GM12878 (cell line): ENCODE results near the gene TMEM87A.

Experiments used
- BCL11A ChIP-seq: IDR thresholded peaks from 2 replicates; pipeline ENCODE4 v1.6.1; 2011; ENCODE audit warnings: low read depth, low read length
- CBX3 ChIP-seq: fragments of 200-600 bp; sonication (generic); IDR thresholded peaks from 2 replicates; pipeline ENCODE4 v1.6.1; 2016; ENCODE audit warnings: low read depth, borderline replicate concordance
- CHD2 ChIP-seq: IDR thresholded peaks from 2 replicates; pipeline ENCODE4 v1.6.1; 2011; ENCODE audit warnings: low read depth, low read length, improper control_type of control experiment, borderline replicate concordance
- EP300 ChIP-seq, 2 experiments: fragments of 150-350 bp in 1 of 2; IDR thresholded peaks; 2 replicates each; pipeline ENCODE4 v1.6.1; 2011 to 2012; ENCODE audit warnings: low read depth in 2 of 2, low read length in 2 of 2, borderline replicate concordance in 1 of 2, improper control_type of control experiment in 1 of 2, inconsistent platforms in 1 of 2; ENCODE audit not compliant: control insufficient read depth in 1 of 2
- FOXM1 ChIP-seq: IDR thresholded peaks from 2 replicates; pipeline ENCODE4 v1.6.1; 2012; ENCODE audit warnings: low read depth, mild to moderate bottlenecking, inconsistent platforms, low read length, moderate library complexity
- GABPA ChIP-seq: IDR thresholded peaks from 2 replicates; pipeline ENCODE4 v1.6.1; 2014; ENCODE audit warnings: antibody characterized with exemption, low read depth, mild to moderate bottlenecking, inconsistent platforms
- HDGF ChIP-seq: fragments of 450-650 bp; IDR thresholded peaks from 2 replicates; pipeline ENCODE4 v1.6.1; 2016; ENCODE audit warnings: antibody characterized with exemption
- NRF1 ChIP-seq: conservative IDR thresholded peaks from 2 replicates; pipeline ENCODE4 v1.6.1; 2011; ENCODE audit warnings: mild to moderate bottlenecking, low read depth, low read length, improper control_type of control experiment
- POLR2AphosphoS5 ChIP-seq: IDR thresholded peaks from 2 replicates; pipeline ENCODE4 v1.6.1; 2011; ENCODE audit warnings: mild to moderate bottlenecking, low read length, inconsistent platforms
- RBBP5 ChIP-seq: fragments of 200-600 bp; sonication (generic); conservative IDR thresholded peaks from 2 replicates; pipeline ENCODE4 v1.6.1; 2016
- SRF ChIP-seq, 2 experiments: IDR thresholded peaks; 2 replicates each; pipeline ENCODE4 v1.6.1; 2011; ENCODE audit warnings: low read depth in 2 of 2, low read length in 2 of 2, mild to moderate bottlenecking in 1 of 2, moderate library complexity in 1 of 2
- ZNF274 ChIP-seq: IDR thresholded peaks from one replicate; pipeline ENCODE4 v1.8.0; 2011; ENCODE audit not compliant: insufficient read length, insufficient read depth
- TF ChIP-seq, protein P1 (sequence below), 3 experiments: IDR thresholded peaks in 2 of 3; conservative IDR thresholded peaks in 1 of 3; 2 replicates each; pipeline ENCODE4 v1.5.1; 2011; ENCODE audit warnings: low read depth in 3 of 3, low read length in 3 of 3, mild to moderate bottlenecking in 3 of 3, control low read depth in 2 of 3, moderate library complexity in 2 of 3, inconsistent platforms in 1 of 3, mixed read lengths in 1 of 3; ENCODE audit not compliant: control insufficient read depth in 2 of 3, insufficient read depth in 1 of 3; ENCODE audit errors: extremely low read depth in 1 of 3

DNA sequence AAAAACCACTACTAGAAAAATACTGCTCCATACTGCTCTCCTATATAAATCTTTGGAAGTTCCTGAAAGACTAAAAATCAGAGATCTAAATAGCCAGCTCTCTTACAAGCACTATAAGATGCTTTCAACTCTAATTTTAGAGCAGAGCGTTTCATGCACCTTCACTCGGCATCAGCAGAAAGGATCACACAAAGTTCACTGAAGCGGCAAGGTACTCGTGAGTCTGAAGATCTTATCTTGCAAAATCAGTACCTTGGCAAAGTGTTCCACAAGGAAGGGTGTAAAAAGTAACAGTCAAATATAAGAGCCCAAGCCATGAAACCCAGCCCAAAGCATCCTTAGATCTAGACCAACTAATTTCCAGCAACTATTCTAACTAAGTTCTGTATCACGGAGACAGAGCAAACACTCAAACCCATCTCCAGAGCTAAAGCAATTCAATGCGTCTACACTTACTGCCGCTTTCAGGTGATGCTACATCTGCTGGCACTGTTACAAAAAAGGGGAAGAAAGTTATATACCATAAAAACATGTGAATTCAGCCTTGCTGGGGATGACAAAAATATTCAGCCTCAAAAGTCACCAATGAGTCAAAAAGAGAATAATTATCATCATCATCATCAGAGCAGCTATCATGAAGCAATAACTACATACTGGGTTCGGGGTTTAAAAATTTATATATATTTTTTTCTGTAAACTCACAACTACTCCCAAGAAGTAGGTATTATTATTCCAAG is 81.5 kb downstream of the TMEM87A start:
- TF ChIP-seq EP300 (IDR thresholded peaks at IDR 0.05; ENCODE audit: borderline replicate concordance in 1 of 2, control insufficient read depth in 1 of 2, low read depth in 2 of 2, low read length in 2 of 2) (no peak), CBX3 (no peak), FOXM1 (no peak), SRF (IDR thresholded peaks at IDR 0.05; ENCODE audit: low read depth in 2 of 2, low read length in 2 of 2) (no peak), POLR2AphosphoS5 (no peak), BCL11A (no peak), GABPA (no peak), CHD2 (no peak), RBBP5 (no peak), HDGF (no peak), NRF1 (no peak), ZNF274 (no peak)
- TF ChIP-seq, protein P1, sequence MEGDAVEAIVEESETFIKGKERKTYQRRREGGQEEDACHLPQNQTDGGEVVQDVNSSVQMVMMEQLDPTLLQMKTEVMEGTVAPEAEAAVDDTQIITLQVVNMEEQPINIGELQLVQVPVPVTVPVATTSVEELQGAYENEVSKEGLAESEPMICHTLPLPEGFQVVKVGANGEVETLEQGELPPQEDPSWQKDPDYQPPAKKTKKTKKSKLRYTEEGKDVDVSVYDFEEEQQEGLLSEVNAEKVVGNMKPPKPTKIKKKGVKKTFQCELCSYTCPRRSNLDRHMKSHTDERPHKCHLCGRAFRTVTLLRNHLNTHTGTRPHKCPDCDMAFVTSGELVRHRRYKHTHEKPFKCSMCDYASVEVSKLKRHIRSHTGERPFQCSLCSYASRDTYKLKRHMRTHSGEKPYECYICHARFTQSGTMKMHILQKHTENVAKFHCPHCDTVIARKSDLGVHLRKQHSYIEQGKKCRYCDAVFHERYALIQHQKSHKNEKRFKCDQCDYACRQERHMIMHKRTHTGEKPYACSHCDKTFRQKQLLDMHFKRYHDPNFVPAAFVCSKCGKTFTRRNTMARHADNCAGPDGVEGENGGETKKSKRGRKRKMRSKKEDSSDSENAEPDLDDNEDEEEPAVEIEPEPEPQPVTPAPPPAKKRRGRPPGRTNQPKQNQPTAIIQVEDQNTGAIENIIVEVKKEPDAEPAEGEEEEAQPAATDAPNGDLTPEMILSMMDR (IDR thresholded peaks at IDR 0.05 in 2 of 3, conservative IDR thresholded peaks at IDR 0.05 in 1 of 3; ENCODE audit: control insufficient read depth in 2 of 3, extremely low read depth in 1 of 3, insufficient read depth in 1 of 3, low read depth in 3 of 3, low read length in 3 of 3) = no peak
